ENCODE measurements around the gene SLC12A4. TPM values are rescaled to one million over a fixed set of nuclear protein-coding genes. Genes with fewer than 3 reads are reported as not detected.
A peak's percentile ranks its signal among the peaks of the same experiment; 100 is the strongest.

Gene SLC12A4
- total and polyA plus RNA-seq, 4 donors: 8.0 to 37.3 (median 17.1) TPM

DNA sequence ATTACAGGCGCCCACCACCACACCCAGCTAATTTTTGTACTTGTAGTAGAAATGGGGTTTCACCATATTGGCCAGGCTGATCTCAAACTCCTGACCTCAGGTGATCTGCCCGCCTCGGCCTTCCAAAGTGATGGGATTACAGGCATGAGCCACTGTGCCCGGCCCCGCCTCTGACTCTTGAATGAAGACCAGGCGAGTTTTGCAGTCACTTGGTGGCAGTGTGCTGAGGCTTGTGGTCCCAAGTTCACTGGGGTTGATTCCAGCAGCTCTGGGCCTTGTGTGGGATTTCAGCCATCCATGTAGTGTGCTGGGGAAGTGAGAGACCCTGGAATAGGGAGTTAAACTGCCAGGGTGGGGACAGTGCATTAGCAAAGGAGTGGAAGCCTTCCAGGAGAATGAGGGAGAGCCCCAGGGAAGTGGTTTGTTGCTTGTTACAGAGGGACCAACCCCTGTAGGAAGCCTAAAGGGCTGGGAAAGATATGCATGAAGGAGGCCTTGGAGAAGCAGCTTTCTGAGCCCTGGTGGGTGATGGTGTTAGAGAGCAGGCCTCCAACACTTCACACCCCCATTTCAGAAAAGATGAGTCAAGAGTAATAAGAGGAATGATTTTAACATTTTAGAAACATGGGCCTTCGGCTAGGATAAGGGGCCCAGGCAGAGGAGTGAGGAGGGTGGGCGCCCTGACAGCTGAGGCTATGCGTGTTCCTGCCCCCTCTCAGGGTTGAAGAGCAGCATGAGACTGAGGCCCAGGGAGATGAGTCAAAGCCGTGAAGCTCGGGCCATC is 60.8 kb downstream of the SLC12A4 start:
- WGBS: 69% methylated on average over 11 of the region's 11 CpGs
- peaks cover 0 to 27% (median 16%) of the 10 kb centered on the region in 4 donors for H3K36me3 ChIP-seq (ENCODE audit: control insufficient read depth in 4 of 4, insufficient read depth in 3 of 4, low read depth in 1 of 4, low read length in 3 of 4)
- TF ChIP-seq HNF4A (conservative IDR thresholded peaks at IDR 0.05): peak; percentile 55 to 72
- TF ChIP-seq, protein P1, sequence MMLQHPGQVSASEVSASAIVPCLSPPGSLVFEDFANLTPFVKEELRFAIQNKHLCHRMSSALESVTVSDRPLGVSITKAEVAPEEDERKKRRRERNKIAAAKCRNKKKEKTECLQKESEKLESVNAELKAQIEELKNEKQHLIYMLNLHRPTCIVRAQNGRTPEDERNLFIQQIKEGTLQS (IDR thresholded peaks at IDR 0.05): no peak
- peak; percentile 46 for TF ChIP-seq YY1 (IDR thresholded peaks at IDR 0.05)
- TF ChIP-seq SP1 (IDR thresholded peaks at IDR 0.05): peak; percentile 12
- peak in 1 of 2 donors; percentile 52 for TF ChIP-seq JUND (IDR thresholded peaks at IDR 0.05)
- TF ChIP-seq NR2F2 (IDR thresholded peaks at IDR 0.05): no peak
- peak; percentile 30 to 32 for TF ChIP-seq RAD21 (IDR thresholded peaks at IDR 0.05)
- TF ChIP-seq HNF4G (IDR thresholded peaks at IDR 0.05): no peak
- peak; percentile 70 to 81 for TF ChIP-seq RXRA (IDR thresholded peaks at IDR 0.05)
- H3K27me3 ChIP-seq (ENCODE audit: control insufficient read depth in 4 of 4, insufficient read depth in 4 of 4, low read length in 3 of 4): no peaks in the 10 kb centered on the region
- no peak overlapping the region for H3K9ac ChIP-seq (ENCODE audit: low read depth in 1 of 2, low read length in 2 of 2)
- no peak overlapping the region for H3K4me3 ChIP-seq (ENCODE audit: low read depth in 1 of 3, low read length in 3 of 3)
- H3K27ac ChIP-seq (ENCODE audit: low read depth in 1 of 2, low read length in 2 of 2): peak overlapping the region; percentile 6 to 23
- no peak for DNase-seq (ENCODE audit: low spot score)
- H3K4me1 ChIP-seq (ENCODE audit: control insufficient read depth in 4 of 4, insufficient read depth in 4 of 4, low read length in 3 of 4): peaks cover 0 to 27% (median 20%) of the 10 kb centered on the region in 4 donors
- H3K9me3 ChIP-seq (ENCODE audit: control insufficient read depth in 4 of 4, low read length in 3 of 4): no peaks in the 10 kb centered on the region

DNA sequence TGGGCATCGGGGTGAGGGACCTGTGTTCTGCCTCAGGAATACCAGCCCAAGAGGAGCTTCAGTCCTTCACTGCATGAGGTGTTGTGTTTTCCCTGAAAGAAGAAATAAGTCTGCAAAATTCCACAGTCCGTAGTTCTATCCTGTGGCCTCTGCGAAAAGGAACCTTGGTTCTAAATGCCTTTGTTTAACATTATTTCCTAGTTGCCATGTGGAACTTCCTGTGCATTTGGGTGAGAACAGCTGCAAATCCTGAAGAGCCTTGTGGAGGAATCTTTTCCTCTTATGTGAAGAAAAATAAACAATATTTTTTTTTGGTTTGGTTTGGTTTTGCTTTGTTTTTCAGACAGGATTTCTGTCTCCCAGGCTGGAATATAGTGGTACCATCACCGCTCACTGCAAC is 65.6 kb downstream of the SLC12A4 start:
- 83% methylated on average over 4 of the region's 4 CpGs for WGBS
- Histone ChIP-seq H3K27ac (ENCODE audit: low read depth in 1 of 2, low read length in 2 of 2) (no peak overlapping the region), H3K9me3 (ENCODE audit: control insufficient read depth in 4 of 4, low read length in 3 of 4) (no peaks in the 10 kb centered on the region), H3K4me1 (ENCODE audit: control insufficient read depth in 4 of 4, insufficient read depth in 4 of 4, low read length in 3 of 4) (peaks cover 1 to 24% (median 18%) of the 10 kb centered on the region in 4 donors), H3K4me3 (ENCODE audit: low read depth in 1 of 3, low read length in 3 of 3) (no peak overlapping the region), H3K9ac (ENCODE audit: low read depth in 1 of 2, low read length in 2 of 2) (no peak overlapping the region), H3K36me3 (ENCODE audit: control insufficient read depth in 4 of 4, insufficient read depth in 3 of 4, low read depth in 1 of 4, low read length in 3 of 4) (peaks cover 0 to 4% (median under 1%) of the 10 kb centered on the region in 4 donors), H3K27me3 (ENCODE audit: control insufficient read depth in 4 of 4, insufficient read depth in 4 of 4, low read length in 3 of 4) (no peaks in the 10 kb centered on the region)
- TF ChIP-seq NR2F2 (IDR thresholded peaks at IDR 0.05): no peak
- no peak for TF ChIP-seq GABPA (IDR thresholded peaks at IDR 0.05 in 1 of 2, conservative IDR thresholded peaks at IDR 0.05 in 1 of 2)
- DNase-seq (ENCODE audit: low spot score): no peak

DNA sequence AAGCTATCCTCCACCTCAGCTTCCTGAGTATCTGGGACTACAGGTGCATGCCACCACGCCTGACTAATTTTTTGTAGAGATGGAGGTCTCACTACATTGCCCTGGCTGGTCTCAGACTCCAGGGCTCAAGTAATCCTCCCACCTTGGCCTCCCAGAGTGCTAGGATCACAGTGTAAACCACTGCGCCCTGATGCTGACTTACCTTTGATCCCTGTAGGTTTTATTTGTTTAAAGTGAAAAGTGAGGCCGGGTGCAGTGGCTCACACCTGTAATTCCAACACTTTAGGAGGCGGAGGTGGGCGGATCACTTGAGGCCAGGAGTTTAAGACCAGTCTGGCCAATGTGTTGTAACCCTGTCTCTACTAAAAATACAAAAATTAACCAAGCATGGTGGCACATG is 66.7 kb downstream of the SLC12A4 start:
- 63% methylated on average over 5 of the region's 5 CpGs for WGBS
- Histone ChIP-seq H3K9ac (ENCODE audit: low read depth in 1 of 2, low read length in 2 of 2) (no peak overlapping the region), H3K9me3 (ENCODE audit: control insufficient read depth in 4 of 4, low read length in 3 of 4) (no peaks in the 10 kb centered on the region), H3K4me1 (ENCODE audit: control insufficient read depth in 4 of 4, insufficient read depth in 4 of 4, low read length in 3 of 4) (peaks cover 1 to 17% (median 10%) of the 10 kb centered on the region in 4 donors), H3K4me3 (ENCODE audit: low read depth in 1 of 3, low read length in 3 of 3) (no peak overlapping the region), H3K36me3 (ENCODE audit: control insufficient read depth in 4 of 4, insufficient read depth in 3 of 4, low read depth in 1 of 4, low read length in 3 of 4) (peaks cover 0 to 4% (median under 1%) of the 10 kb centered on the region in 4 donors), H3K27me3 (ENCODE audit: control insufficient read depth in 4 of 4, insufficient read depth in 4 of 4, low read length in 3 of 4) (no peaks in the 10 kb centered on the region), H3K27ac (ENCODE audit: low read depth in 1 of 2, low read length in 2 of 2) (no peak overlapping the region)
- DNase-seq (ENCODE audit: low spot score): no peak
- TF ChIP-seq RXRA (IDR thresholded peaks at IDR 0.05) (peak in 1 of 2 donors; percentile 17), HNF4G (IDR thresholded peaks at IDR 0.05) (no peak), EGR1 (IDR thresholded peaks at IDR 0.05; ENCODE audit: low read depth in 2 of 2) (no peak)
- TF ChIP-seq, protein P2, sequence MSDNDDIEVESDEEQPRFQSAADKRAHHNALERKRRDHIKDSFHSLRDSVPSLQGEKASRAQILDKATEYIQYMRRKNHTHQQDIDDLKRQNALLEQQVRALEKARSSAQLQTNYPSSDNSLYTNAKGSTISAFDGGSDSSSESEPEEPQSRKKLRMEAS (IDR thresholded peaks at IDR 0.05): no peak

DNA sequence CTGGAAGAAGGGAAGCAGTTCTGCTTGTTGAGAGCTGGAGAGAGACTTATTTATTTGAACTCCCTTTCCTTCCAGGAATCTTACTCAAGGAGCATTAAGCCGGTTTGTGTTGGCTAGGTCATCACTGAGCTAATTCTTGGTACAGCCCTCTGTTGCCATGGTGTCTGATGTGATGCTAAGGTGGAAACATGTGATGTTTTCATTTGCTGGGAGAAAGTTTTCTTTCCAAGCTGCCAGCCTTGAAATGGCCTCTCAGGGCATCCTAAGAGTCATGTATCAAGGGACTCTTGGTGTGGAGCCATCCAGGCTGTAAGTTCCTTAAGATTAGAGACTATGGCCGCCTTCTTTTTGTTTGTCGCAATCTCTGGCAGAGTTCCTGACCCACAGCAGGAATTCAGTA is 71.2 kb downstream of the SLC12A4 start:
- Histone ChIP-seq H3K4me1 (ENCODE audit: control insufficient read depth in 4 of 4, insufficient read depth in 4 of 4, low read length in 3 of 4) (peaks cover 9 to 23% (median 18%) of the 10 kb centered on the region in 4 donors), H3K9ac (ENCODE audit: low read depth in 1 of 2, low read length in 2 of 2) (no peak overlapping the region), H3K27me3 (ENCODE audit: control insufficient read depth in 4 of 4, insufficient read depth in 4 of 4, low read length in 3 of 4) (no peaks in the 10 kb centered on the region), H3K4me3 (ENCODE audit: low read depth in 1 of 3, low read length in 3 of 3) (no peak overlapping the region), H3K9me3 (ENCODE audit: control insufficient read depth in 4 of 4, low read length in 3 of 4) (no peaks in the 10 kb centered on the region), H3K36me3 (ENCODE audit: control insufficient read depth in 4 of 4, insufficient read depth in 3 of 4, low read depth in 1 of 4, low read length in 3 of 4) (peaks cover 0 to 2% (median 0%) of the 10 kb centered on the region in 4 donors), H3K27ac (ENCODE audit: low read depth in 1 of 2, low read length in 2 of 2) (no peak overlapping the region)
- TF ChIP-seq YY1 (IDR thresholded peaks at IDR 0.05) (no peak), HNF4A (conservative IDR thresholded peaks at IDR 0.05) (no peak), FOXA2 (IDR thresholded peaks at IDR 0.05) (no peak), NR2F2 (IDR thresholded peaks at IDR 0.05) (no peak)
- TF ChIP-seq, protein P2 (IDR thresholded peaks at IDR 0.05): no peak
- TF ChIP-seq, protein P3, sequence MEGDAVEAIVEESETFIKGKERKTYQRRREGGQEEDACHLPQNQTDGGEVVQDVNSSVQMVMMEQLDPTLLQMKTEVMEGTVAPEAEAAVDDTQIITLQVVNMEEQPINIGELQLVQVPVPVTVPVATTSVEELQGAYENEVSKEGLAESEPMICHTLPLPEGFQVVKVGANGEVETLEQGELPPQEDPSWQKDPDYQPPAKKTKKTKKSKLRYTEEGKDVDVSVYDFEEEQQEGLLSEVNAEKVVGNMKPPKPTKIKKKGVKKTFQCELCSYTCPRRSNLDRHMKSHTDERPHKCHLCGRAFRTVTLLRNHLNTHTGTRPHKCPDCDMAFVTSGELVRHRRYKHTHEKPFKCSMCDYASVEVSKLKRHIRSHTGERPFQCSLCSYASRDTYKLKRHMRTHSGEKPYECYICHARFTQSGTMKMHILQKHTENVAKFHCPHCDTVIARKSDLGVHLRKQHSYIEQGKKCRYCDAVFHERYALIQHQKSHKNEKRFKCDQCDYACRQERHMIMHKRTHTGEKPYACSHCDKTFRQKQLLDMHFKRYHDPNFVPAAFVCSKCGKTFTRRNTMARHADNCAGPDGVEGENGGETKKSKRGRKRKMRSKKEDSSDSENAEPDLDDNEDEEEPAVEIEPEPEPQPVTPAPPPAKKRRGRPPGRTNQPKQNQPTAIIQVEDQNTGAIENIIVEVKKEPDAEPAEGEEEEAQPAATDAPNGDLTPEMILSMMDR (IDR thresholded peaks at IDR 0.05; ENCODE audit: low read depth, low read length, missing input control): no peak
- WGBS: 87% methylated on average over 3 of the region's 3 CpGs
- DNase-seq (ENCODE audit: low spot score): no peak

All from liver (tissue), 9 donors.